ENCODE data around the gene PLPPR2. TPM values are rescaled to one million over a fixed set of nuclear protein-coding genes. Genes with fewer than 3 reads are reported as not detected.
"Not testable (repeated sequence)": the region's sequence is repeated elsewhere in the genome, so short reads cannot be mapped to it uniquely, and the experiment has no call there.

PLPPR2 gene
- 6.7 and 14.0 TPM in 2 replicates for total RNA-seq

GRCh38 chr19:11355160-11356073 lies at the start of gene PLPPR2:
Gene PLPPR2 (plus strand): TSS chr19:11355432. CDS start chr19:11357674, 2,242 bp downstream.
- no peak for TF ChIP-seq CTCF (IDR thresholded peaks at IDR 0.05; ENCODE audit: insufficient read depth, low read length, poor library complexity, severe bottlenecking)
- Histone ChIP-seq H3K27me3 (ENCODE audit: control insufficient read depth, insufficient read depth, low read length) (peaks cover 6% of the 10 kb centered on the region), H3K36me3 (ENCODE audit: control insufficient read depth, insufficient read depth, low read length) (no peaks in the 10 kb centered on the region), H3K4me3 (ENCODE audit: low read depth, low read length) (peak within 1 kb of the TSS; percentile 56)
- DNase-seq (ENCODE audit: low read depth), result no peak

GRCh38 chr19:11306337-11306736 lies 48.9 kb upstream of the PLPPR2 start:
- Histone ChIP-seq H3K4me3 (ENCODE audit: low read depth, low read length) (no peak overlapping the region), H3K27me3 (ENCODE audit: control insufficient read depth, insufficient read depth, low read length) (no peaks in the 10 kb centered on the region), H3K36me3 (ENCODE audit: control insufficient read depth, insufficient read depth, low read length) (no peaks in the 10 kb centered on the region)
- no peak for DNase-seq (ENCODE audit: low read depth)
- no peak for TF ChIP-seq CTCF (IDR thresholded peaks at IDR 0.05; ENCODE audit: insufficient read depth, low read length, poor library complexity, severe bottlenecking)

- DNase-seq (ENCODE audit: low read depth); H3K4me3 ChIP-seq (ENCODE audit: low read depth, low read length); H3K27me3 ChIP-seq (ENCODE audit: control insufficient read depth, insufficient read depth, low read length); H3K36me3 ChIP-seq (ENCODE audit: control insufficient read depth, insufficient read depth, low read length): not testable (repeated sequence)
These were observed 34.8 kb upstream of the PLPPR2 start for GRCh38 chr19:11320278-11320995.

- Histone ChIP-seq H3K27me3 (ENCODE audit: control insufficient read depth, insufficient read depth, low read length) (no peaks in the 10 kb centered on the region), H3K4me3 (ENCODE audit: low read depth, low read length) (no peak overlapping the region), H3K36me3 (ENCODE audit: control insufficient read depth, insufficient read depth, low read length) (peaks cover 1% of the 10 kb centered on the region)
- DNase-seq (ENCODE audit: low read depth), result no peak
- no peak for TF ChIP-seq CTCF (IDR thresholded peaks at IDR 0.05; ENCODE audit: insufficient read depth, low read length, poor library complexity, severe bottlenecking)
These were observed 33.8 kb upstream of the PLPPR2 start for GRCh38 chr19:11321191-11322126.

- H3K36me3 ChIP-seq (ENCODE audit: control insufficient read depth, insufficient read depth, low read length), result peaks cover 1% of the 10 kb centered on the region
- no peaks in the 10 kb centered on the region for H3K27me3 ChIP-seq (ENCODE audit: control insufficient read depth, insufficient read depth, low read length)
- TF ChIP-seq CTCF (IDR thresholded peaks at IDR 0.05; ENCODE audit: insufficient read depth, low read length, poor library complexity, severe bottlenecking), result no peak
- no peak overlapping the region for H3K4me3 ChIP-seq (ENCODE audit: low read depth, low read length)
- DNase-seq (ENCODE audit: low read depth), result no peak
These were observed 32.8 kb upstream of the PLPPR2 start for GRCh38 chr19:11322269-11323024.
